GM18951 (cell line): ENCODE measurements around the gene DNAJB1.
"Not testable (repeated sequence)": the region's sequence is repeated elsewhere in the genome, so short reads cannot be mapped to it uniquely, and the experiment has no call there.

Experiments used
- POLR2A ChIP-seq: IDR thresholded peaks from 4 replicates; pipeline ENCODE4 v1.6.1; 2011; ENCODE audit warnings: mild to moderate bottlenecking; ENCODE audit not compliant: insufficient read length, insufficient read depth; ENCODE audit errors: extremely low read depth
- in situ Hi-C: fragments of 300-500 bp; cut with MboI; formaldehyde crosslinking; loops from one replicate; pipeline ENCODE4 v1.12.0; 2022; ENCODE audit warnings: low sequenced_read_pairs, mixed read lengths, inconsistent platforms; ENCODE audit not compliant: unreplicated experiment

The DNAJB1 gene

GRCh38 chr19:14544977-14545715, 26.9 kb upstream of the DNAJB1 start:
- in situ Hi-C loops: no loop called here
- TF ChIP-seq POLR2A: no peak

- TF ChIP-seq POLR2A: no peak
- in situ Hi-C loops: no loop called here
These were observed 25.9 kb upstream of the DNAJB1 start for GRCh38 chr19:14544047-14544446.

- no peak for TF ChIP-seq POLR2A
These were observed 24.6 kb upstream of the DNAJB1 start for GRCh38 chr19:14542711-14543328.

GRCh38 chr19:14541979-14542378, 23.8 kb upstream of the DNAJB1 start:
- in situ Hi-C loops: not testable (repeated sequence)

More at GRCh38 chr19:14542711-14543328, 24.6 kb upstream of the DNAJB1 start:
- in situ Hi-C loops: no loop called here

GRCh38 chr19:14540741-14541525, 22.7 kb upstream of the DNAJB1 start:
- TF ChIP-seq POLR2A: no peak
- in situ Hi-C loops: no loop called here

- in situ Hi-C loops: no loop called here
- no peak for TF ChIP-seq POLR2A
These were observed 18.9 kb upstream of the DNAJB1 start for GRCh38 chr19:14536926-14537692.

- in situ Hi-C loops: no loop called here
- TF ChIP-seq POLR2A: no peak
These were observed 15.3 kb upstream of the DNAJB1 start for GRCh38 chr19:14533450-14533849.

GRCh38 chr19:14530506-14530905, 12.3 kb upstream of the DNAJB1 start:
- in situ Hi-C loops: no loop called here
- TF ChIP-seq POLR2A: no peak

- TF ChIP-seq POLR2A: no peak
- in situ Hi-C loops: no loop called here
These were observed 11.8 kb upstream of the DNAJB1 start for GRCh38 chr19:14530005-14530348.

GRCh38 chr19:14529254-14530004, 11.2 kb upstream of the DNAJB1 start, which contains the start of gene TECR:
Gene TECR, plus strand, starts transcription at chr19:14529594. Its CDS starts 103 bp downstream, at chr19:14529697.
- in situ Hi-C loops: no loop called here
- peak; percentile 98 for TF ChIP-seq POLR2A

- no peak for TF ChIP-seq POLR2A
- in situ Hi-C loops: no loop called here
These were observed 10.4 kb upstream of the DNAJB1 start for GRCh38 chr19:14528419-14529253.

- in situ Hi-C loops: no loop called here
- TF ChIP-seq POLR2A: no peak
These were observed 8.2 kb upstream of the DNAJB1 start for GRCh38 chr19:14526423-14526822.
